ENCODE results near the gene SLC35B2.

DNA sequence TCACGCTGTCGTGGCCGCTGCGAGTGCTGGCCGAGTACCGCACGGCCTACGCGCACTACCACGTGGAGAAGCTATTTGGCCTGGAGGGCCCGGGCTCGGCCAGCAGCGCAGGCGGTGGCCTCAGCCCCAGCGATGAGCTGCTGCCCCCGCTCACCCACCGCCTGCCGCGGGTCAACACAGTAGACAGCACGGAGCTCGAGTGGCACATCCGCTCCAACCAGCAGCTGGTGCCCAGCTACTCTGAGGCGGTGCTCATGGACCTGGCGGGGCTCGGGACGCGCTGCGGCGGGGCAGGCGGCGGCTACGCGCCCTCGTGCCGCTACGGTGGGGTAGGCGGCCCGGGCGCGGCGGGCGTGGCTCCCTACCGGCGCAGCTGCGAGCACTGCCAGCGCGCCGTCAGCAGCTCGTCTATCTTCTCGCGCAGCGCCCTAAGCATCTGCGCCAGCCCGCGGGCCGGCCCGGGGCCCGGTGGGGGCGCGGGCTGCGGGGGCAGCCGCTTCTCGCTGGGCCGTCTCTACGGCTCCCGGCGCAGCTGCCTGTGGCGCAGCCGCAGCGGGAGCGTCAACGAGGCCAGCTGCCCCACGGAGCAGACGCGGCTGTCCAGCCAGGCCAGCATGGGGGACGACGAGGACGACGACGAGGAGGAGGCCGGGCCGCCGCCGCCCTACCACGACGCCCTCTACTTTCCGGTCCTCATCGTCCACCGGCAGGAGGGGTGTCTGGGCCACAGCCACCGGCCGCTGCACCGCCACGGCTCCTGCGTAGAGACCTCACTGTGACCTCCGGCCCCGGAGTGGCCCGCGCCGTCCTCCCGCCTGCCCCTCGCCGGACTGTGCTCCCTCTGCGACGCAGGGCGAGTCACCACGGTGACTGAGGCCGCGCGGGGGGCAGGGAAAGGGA lies 18.7 kb upstream of the SLC35B2 start:
- no peak for TF ChIP-seq CTCF (conservative IDR thresholded peaks at IDR 0.05)
- TF ChIP-seq ZFX (IDR thresholded peaks at IDR 0.05) = no peak
